ENCODE data around the gene KIAA1671.

GRCh38 chr22:25186140-25186539 lies 233.6 kb downstream of the KIAA1671 start:
- TF ChIP-seq, protein P1, sequence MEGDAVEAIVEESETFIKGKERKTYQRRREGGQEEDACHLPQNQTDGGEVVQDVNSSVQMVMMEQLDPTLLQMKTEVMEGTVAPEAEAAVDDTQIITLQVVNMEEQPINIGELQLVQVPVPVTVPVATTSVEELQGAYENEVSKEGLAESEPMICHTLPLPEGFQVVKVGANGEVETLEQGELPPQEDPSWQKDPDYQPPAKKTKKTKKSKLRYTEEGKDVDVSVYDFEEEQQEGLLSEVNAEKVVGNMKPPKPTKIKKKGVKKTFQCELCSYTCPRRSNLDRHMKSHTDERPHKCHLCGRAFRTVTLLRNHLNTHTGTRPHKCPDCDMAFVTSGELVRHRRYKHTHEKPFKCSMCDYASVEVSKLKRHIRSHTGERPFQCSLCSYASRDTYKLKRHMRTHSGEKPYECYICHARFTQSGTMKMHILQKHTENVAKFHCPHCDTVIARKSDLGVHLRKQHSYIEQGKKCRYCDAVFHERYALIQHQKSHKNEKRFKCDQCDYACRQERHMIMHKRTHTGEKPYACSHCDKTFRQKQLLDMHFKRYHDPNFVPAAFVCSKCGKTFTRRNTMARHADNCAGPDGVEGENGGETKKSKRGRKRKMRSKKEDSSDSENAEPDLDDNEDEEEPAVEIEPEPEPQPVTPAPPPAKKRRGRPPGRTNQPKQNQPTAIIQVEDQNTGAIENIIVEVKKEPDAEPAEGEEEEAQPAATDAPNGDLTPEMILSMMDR (IDR thresholded peaks at IDR 0.05; ENCODE audit: poor library complexity, severe bottlenecking), result no peak
- no peak for TF ChIP-seq EZH2 (IDR thresholded peaks at IDR 0.05; ENCODE audit: borderline replicate concordance, insufficient read depth, low read length, poor library complexity, severe bottlenecking)
- TF ChIP-seq EP300 (conservative IDR thresholded peaks at IDR 0.05; ENCODE audit: poor library complexity, severe bottlenecking), result no peak
- TF ChIP-seq POLR2AphosphoS5 (IDR thresholded peaks at IDR 0.05), result no peak
- TF ChIP-seq RAD21 (conservative IDR thresholded peaks at IDR 0.05), result no peak
- TF ChIP-seq, protein P2, sequence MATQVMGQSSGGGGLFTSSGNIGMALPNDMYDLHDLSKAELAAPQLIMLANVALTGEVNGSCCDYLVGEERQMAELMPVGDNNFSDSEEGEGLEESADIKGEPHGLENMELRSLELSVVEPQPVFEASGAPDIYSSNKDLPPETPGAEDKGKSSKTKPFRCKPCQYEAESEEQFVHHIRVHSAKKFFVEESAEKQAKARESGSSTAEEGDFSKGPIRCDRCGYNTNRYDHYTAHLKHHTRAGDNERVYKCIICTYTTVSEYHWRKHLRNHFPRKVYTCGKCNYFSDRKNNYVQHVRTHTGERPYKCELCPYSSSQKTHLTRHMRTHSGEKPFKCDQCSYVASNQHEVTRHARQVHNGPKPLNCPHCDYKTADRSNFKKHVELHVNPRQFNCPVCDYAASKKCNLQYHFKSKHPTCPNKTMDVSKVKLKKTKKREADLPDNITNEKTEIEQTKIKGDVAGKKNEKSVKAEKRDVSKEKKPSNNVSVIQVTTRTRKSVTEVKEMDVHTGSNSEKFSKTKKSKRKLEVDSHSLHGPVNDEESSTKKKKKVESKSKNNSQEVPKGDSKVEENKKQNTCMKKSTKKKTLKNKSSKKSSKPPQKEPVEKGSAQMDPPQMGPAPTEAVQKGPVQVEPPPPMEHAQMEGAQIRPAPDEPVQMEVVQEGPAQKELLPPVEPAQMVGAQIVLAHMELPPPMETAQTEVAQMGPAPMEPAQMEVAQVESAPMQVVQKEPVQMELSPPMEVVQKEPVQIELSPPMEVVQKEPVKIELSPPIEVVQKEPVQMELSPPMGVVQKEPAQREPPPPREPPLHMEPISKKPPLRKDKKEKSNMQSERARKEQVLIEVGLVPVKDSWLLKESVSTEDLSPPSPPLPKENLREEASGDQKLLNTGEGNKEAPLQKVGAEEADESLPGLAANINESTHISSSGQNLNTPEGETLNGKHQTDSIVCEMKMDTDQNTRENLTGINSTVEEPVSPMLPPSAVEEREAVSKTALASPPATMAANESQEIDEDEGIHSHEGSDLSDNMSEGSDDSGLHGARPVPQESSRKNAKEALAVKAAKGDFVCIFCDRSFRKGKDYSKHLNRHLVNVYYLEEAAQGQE (IDR thresholded peaks at IDR 0.05; ENCODE audit: borderline replicate concordance), result no peak
- TF ChIP-seq TAF1 (IDR thresholded peaks at IDR 0.05; ENCODE audit: low read depth), result no peak
